Measurements from ENCODE around the gene MYRFL.

- TF ChIP-seq CTCF (IDR thresholded peaks at IDR 0.05; ENCODE audit: low read depth, low read length, poor library complexity, severe bottlenecking): no peak
- TF ChIP-seq EZH2phosphoT487 (IDR thresholded peaks at IDR 0.05; ENCODE audit: borderline replicate concordance, low read length): no peak
These were observed 109.0 kb downstream of the MYRFL start for GRCh38 chr12:69934011-69934410.

Measured in DOHH2 (cell line).